Measurements from ENCODE around the gene IDH3A.

Gene IDH3A

GRCh38 chr15:78142332-78142731 is 6.8 kb upstream of the IDH3A start:
- Histone ChIP-seq H3K4ac (ENCODE audit: low read depth, low read length) (no peak overlapping the region), H2BK5ac (ENCODE audit: low read length) (no peak overlapping the region), H3K27ac (ENCODE audit: low read depth, low read length) (no peak overlapping the region), H4K8ac (ENCODE audit: low read depth, low read length) (no peak overlapping the region), H4K5ac (ENCODE audit: low read length) (no peak overlapping the region), H3K4me3 (ENCODE audit: low read length) (no peak overlapping the region), H3K79me2 (ENCODE audit: control insufficient read depth, insufficient read depth, low read length) (no peaks in the 10 kb centered on the region), H3K18ac (ENCODE audit: low read length) (no peak overlapping the region), H3K79me1 (ENCODE audit: low read length) (no peaks in the 10 kb centered on the region), H3K36me3 (ENCODE audit: control insufficient read depth, insufficient read depth, low read length) (no peaks in the 10 kb centered on the region), H2BK120ac (ENCODE audit: low read depth, low read length) (no peak overlapping the region), H2AK5ac (ENCODE audit: low read length) (no peak overlapping the region), H3K9ac (ENCODE audit: low read length) (no peak overlapping the region), H3K27me3 (ENCODE audit: insufficient read depth, low read length, poor library complexity) (no peaks in the 10 kb centered on the region), H3K23ac (ENCODE audit: low read length) (no peak overlapping the region), H3K56ac (ENCODE audit: low read length) (no peak overlapping the region), H3K4me2 (ENCODE audit: low read length) (no peak overlapping the region), H2BK15ac (replicated peaks; ENCODE audit: low read depth) (no peak overlapping the region), H3K4me1 (ENCODE audit: control insufficient read depth, low read depth, low read length) (no peaks in the 10 kb centered on the region)
- no peak for DNase-seq
- WGBS (ENCODE audit: extremely low coverage, insufficient coverage, low lambda C conversion rate), result no CpG with 5 or more reads among the region's 3 CpGs

- no peak overlapping the region for H3K27ac ChIP-seq (ENCODE audit: low read depth, low read length)
These were observed 2.6 kb upstream of the IDH3A start for GRCh38 chr15:78146425-78147154.

GRCh38 chr15:78147566-78147965 is 1.6 kb upstream of the IDH3A start:
- Histone ChIP-seq H2BK5ac (ENCODE audit: low read length) (no peak overlapping the region), H3K4me2 (ENCODE audit: low read length) (no peak overlapping the region), H2BK15ac (replicated peaks; ENCODE audit: low read depth) (no peak overlapping the region), H3K27ac (ENCODE audit: low read depth, low read length) (no peak overlapping the region), H3K9ac (ENCODE audit: low read length) (no peak overlapping the region), H3K27me3 (ENCODE audit: insufficient read depth, low read length, poor library complexity) (no peaks in the 10 kb centered on the region), H3K4ac (ENCODE audit: low read depth, low read length) (no peak overlapping the region), H2BK120ac (ENCODE audit: low read depth, low read length) (no peak overlapping the region), H3K79me2 (ENCODE audit: control insufficient read depth, insufficient read depth, low read length) (no peaks in the 10 kb centered on the region), H3K18ac (ENCODE audit: low read length) (no peak overlapping the region), H3K56ac (ENCODE audit: low read length) (no peak overlapping the region), H3K4me3 (ENCODE audit: low read length) (no peak overlapping the region), H3K4me1 (ENCODE audit: control insufficient read depth, low read depth, low read length) (no peaks in the 10 kb centered on the region), H3K36me3 (ENCODE audit: control insufficient read depth, insufficient read depth, low read length) (no peaks in the 10 kb centered on the region), H4K5ac (ENCODE audit: low read length) (no peak overlapping the region), H4K8ac (ENCODE audit: low read depth, low read length) (no peak overlapping the region), H2AK5ac (ENCODE audit: low read length) (no peak overlapping the region), H3K23ac (ENCODE audit: low read length) (no peak overlapping the region), H3K79me1 (ENCODE audit: low read length) (no peaks in the 10 kb centered on the region)
- no peak for DNase-seq
- WGBS (ENCODE audit: extremely low coverage, insufficient coverage, low lambda C conversion rate), result no CpG with 5 or more reads among the region's 6 CpGs

More at GRCh38 chr15:78146425-78147154, 2.6 kb upstream of the IDH3A start:
- peak; percentile 34 for DNase-seq
- Histone ChIP-seq H3K56ac (ENCODE audit: low read length) (no peak overlapping the region), H3K23ac (ENCODE audit: low read length) (no peak overlapping the region), H4K8ac (ENCODE audit: low read depth, low read length) (no peak overlapping the region), H2BK5ac (ENCODE audit: low read length) (no peak overlapping the region), H3K27me3 (ENCODE audit: insufficient read depth, low read length, poor library complexity) (no peaks in the 10 kb centered on the region), H3K79me2 (ENCODE audit: control insufficient read depth, insufficient read depth, low read length) (no peaks in the 10 kb centered on the region), H3K4me2 (ENCODE audit: low read length) (no peak overlapping the region), H3K79me1 (ENCODE audit: low read length) (no peaks in the 10 kb centered on the region), H2BK15ac (replicated peaks; ENCODE audit: low read depth) (no peak overlapping the region), H3K36me3 (ENCODE audit: control insufficient read depth, insufficient read depth, low read length) (no peaks in the 10 kb centered on the region), H2BK120ac (ENCODE audit: low read depth, low read length) (no peak overlapping the region), H3K18ac (ENCODE audit: low read length) (no peak overlapping the region), H2AK5ac (ENCODE audit: low read length) (no peak overlapping the region), H3K4me3 (ENCODE audit: low read length) (no peak overlapping the region), H3K9ac (ENCODE audit: low read length) (no peak overlapping the region), H3K4ac (ENCODE audit: low read depth, low read length) (no peak overlapping the region), H4K5ac (ENCODE audit: low read length) (no peak overlapping the region), H3K4me1 (ENCODE audit: control insufficient read depth, low read depth, low read length) (no peaks in the 10 kb centered on the region)
- whole genome bisulfite sequencing (ENCODE audit: extremely low coverage, insufficient coverage, low lambda C conversion rate), result no CpG with 5 or more reads among the region's 4 CpGs

GRCh38 chr15:78148392-78149067 is 632 bp upstream of the IDH3A start:
- no peak overlapping the region for H4K5ac ChIP-seq (ENCODE audit: low read length)
- no peak overlapping the region for H2AK5ac ChIP-seq (ENCODE audit: low read length)
- H3K9ac ChIP-seq (ENCODE audit: low read length), result peak overlapping the region; percentile 57
- H3K79me2 ChIP-seq (ENCODE audit: control insufficient read depth, insufficient read depth, low read length), result no peaks in the 10 kb centered on the region
- peak overlapping the region; percentile 44 for H3K56ac ChIP-seq (ENCODE audit: low read length)
- H4K8ac ChIP-seq (ENCODE audit: low read depth, low read length), result no peak overlapping the region
- H3K36me3 ChIP-seq (ENCODE audit: control insufficient read depth, insufficient read depth, low read length), result no peaks in the 10 kb centered on the region
- no peak overlapping the region for H2BK120ac ChIP-seq (ENCODE audit: low read depth, low read length)
- DNase-seq, result no peak
- H3K4me3 ChIP-seq (ENCODE audit: low read length), result peak overlapping the region; percentile 39
- no peaks in the 10 kb centered on the region for H3K4me1 ChIP-seq (ENCODE audit: control insufficient read depth, low read depth, low read length)
- H2BK15ac ChIP-seq (replicated peaks; ENCODE audit: low read depth), result no peak overlapping the region
- no peaks in the 10 kb centered on the region for H3K27me3 ChIP-seq (ENCODE audit: insufficient read depth, low read length, poor library complexity)
- H3K18ac ChIP-seq (ENCODE audit: low read length), result no peak overlapping the region
- no CpG with 5 or more reads among the region's 14 CpGs for WGBS (ENCODE audit: extremely low coverage, insufficient coverage, low lambda C conversion rate)
- H3K79me1 ChIP-seq (ENCODE audit: low read length), result no peaks in the 10 kb centered on the region
- no peak overlapping the region for H2BK5ac ChIP-seq (ENCODE audit: low read length)
- no peak overlapping the region for H3K27ac ChIP-seq (ENCODE audit: low read depth, low read length)
- no peak overlapping the region for H3K23ac ChIP-seq (ENCODE audit: low read length)
- peak overlapping the region; percentile 41 for H3K4me2 ChIP-seq (ENCODE audit: low read length)
- no peak overlapping the region for H3K4ac ChIP-seq (ENCODE audit: low read depth, low read length)

- Histone ChIP-seq H3K18ac (ENCODE audit: low read length) (no peak overlapping the region), H3K79me2 (ENCODE audit: control insufficient read depth, insufficient read depth, low read length) (no peaks in the 10 kb centered on the region), H4K8ac (ENCODE audit: low read depth, low read length) (no peak overlapping the region), H3K27ac (ENCODE audit: low read depth, low read length) (no peak overlapping the region), H3K4me3 (ENCODE audit: low read length) (peak overlapping the region; percentile 56), H4K5ac (ENCODE audit: low read length) (no peak overlapping the region), H3K23ac (ENCODE audit: low read length) (no peak overlapping the region), H3K79me1 (ENCODE audit: low read length) (no peaks in the 10 kb centered on the region), H2BK15ac (replicated peaks; ENCODE audit: low read depth) (no peak overlapping the region), H3K9ac (ENCODE audit: low read length) (peak overlapping the region; percentile 80), H3K56ac (ENCODE audit: low read length) (peak overlapping the region; percentile 95), H2BK120ac (ENCODE audit: low read depth, low read length) (no peak overlapping the region), H3K36me3 (ENCODE audit: control insufficient read depth, insufficient read depth, low read length) (no peaks in the 10 kb centered on the region), H3K4ac (ENCODE audit: low read depth, low read length) (no peak overlapping the region), H2BK5ac (ENCODE audit: low read length) (no peak overlapping the region), H2AK5ac (ENCODE audit: low read length) (no peak overlapping the region), H3K27me3 (ENCODE audit: insufficient read depth, low read length, poor library complexity) (no peaks in the 10 kb centered on the region), H3K4me1 (ENCODE audit: control insufficient read depth, low read depth, low read length) (no peaks in the 10 kb centered on the region), H3K4me2 (ENCODE audit: low read length) (peak overlapping the region; percentile 84)
- no CpG with 5 or more reads among the region's 20 CpGs for WGBS (ENCODE audit: extremely low coverage, insufficient coverage, low lambda C conversion rate)
- DNase-seq, result peak; percentile 63
These were observed 916 bp downstream of the IDH3A start for GRCh38 chr15:78149805-78150751.

Data from mesendoderm (in vitro differentiated cells).